Muscle layer of colon (tissue), 2 donors: ENCODE data around the gene VAMP2.

Experiments used
- H3K27ac ChIP-seq: one replicate; pipeline ENCODE4 v1.7.0; 2013; ENCODE audit warnings: low read depth, mild to moderate bottlenecking, low read length, moderate library complexity
- H3K27me3 ChIP-seq, 2 donors: one replicate each; pipeline ENCODE4 v1.7.0; 2013; ENCODE audit warnings: low read length in 2 of 2, mild to moderate bottlenecking in 2 of 2; ENCODE audit not compliant: insufficient read depth in 2 of 2, control insufficient read depth in 1 of 2
- H3K36me3 ChIP-seq: one replicate; pipeline ENCODE4 v1.7.0; 2013; ENCODE audit warnings: mild to moderate bottlenecking, low read length; ENCODE audit not compliant: insufficient read depth
- H3K4me1 ChIP-seq: one replicate; pipeline ENCODE4 v1.7.0; 2013; ENCODE audit warnings: mild to moderate bottlenecking, low read length; ENCODE audit not compliant: insufficient read depth
- H3K4me3 ChIP-seq, 2 donors: one replicate each; pipeline ENCODE4 v1.7.0; 2013; ENCODE audit warnings: low read length in 2 of 2, low read depth in 1 of 2, mild to moderate bottlenecking in 1 of 2, moderate library complexity in 1 of 2
- H3K9ac ChIP-seq: one replicate; pipeline ENCODE4 v1.7.0; 2013; ENCODE audit warnings: low read length
- H3K9me3 ChIP-seq: one replicate; pipeline ENCODE4 v1.7.0; 2013; ENCODE audit warnings: mild to moderate bottlenecking, low read length
- donor health status: abdominal sarcoma.
- donor health status: Adenocarcinoma of cecum.

Gene VAMP2

DNA sequence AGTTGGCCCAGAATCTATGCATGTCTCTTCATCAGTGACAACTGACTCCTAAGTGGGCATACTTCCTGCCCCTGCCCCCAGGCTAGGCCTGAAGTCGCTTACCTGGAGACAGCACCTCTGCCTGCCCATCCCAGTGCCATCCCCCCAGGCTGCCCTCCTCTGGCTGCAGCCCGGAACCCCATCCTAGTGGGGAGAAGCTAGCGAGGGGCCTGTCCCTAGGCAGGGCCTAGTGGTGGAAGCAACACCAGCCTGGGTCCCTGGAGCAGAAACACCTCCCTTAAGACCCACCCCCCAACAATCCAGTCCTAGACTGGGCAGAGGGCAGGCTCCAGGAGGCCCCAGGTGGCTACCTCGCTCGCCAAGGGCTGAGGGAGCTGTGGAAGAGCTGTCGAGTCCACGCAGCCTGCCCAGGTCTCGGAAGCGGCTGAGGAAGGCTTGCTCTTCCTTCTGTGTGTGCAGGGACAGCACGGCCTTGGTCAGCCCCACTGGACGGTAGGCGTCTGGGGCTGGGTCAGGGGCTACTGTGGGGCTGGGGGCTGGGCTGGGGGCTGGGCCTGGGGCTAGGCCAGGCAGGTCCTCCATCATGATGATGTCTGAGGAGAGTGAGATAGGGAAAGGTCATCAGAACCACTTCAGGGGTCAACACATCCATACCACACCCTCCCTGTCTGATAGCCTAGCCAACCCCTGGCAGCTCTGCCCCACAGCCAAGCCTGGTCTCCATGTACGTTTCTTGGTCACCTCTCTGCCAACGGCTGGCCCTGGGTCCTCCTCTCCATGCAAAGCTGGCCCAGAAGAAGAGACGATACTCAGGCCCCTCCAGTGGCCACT is 18.1 kb downstream of the VAMP2 start:
- Histone ChIP-seq H3K9ac (no peak overlapping the region), H3K36me3 (peaks cover 99% of the 10 kb centered on the region), H3K27ac (no peak overlapping the region), H3K27me3 (no peaks in the 10 kb centered on the region), H3K4me1 (peaks cover 4% of the 10 kb centered on the region), H3K4me3 (no peak overlapping the region), H3K9me3 (no peaks in the 10 kb centered on the region)

DNA sequence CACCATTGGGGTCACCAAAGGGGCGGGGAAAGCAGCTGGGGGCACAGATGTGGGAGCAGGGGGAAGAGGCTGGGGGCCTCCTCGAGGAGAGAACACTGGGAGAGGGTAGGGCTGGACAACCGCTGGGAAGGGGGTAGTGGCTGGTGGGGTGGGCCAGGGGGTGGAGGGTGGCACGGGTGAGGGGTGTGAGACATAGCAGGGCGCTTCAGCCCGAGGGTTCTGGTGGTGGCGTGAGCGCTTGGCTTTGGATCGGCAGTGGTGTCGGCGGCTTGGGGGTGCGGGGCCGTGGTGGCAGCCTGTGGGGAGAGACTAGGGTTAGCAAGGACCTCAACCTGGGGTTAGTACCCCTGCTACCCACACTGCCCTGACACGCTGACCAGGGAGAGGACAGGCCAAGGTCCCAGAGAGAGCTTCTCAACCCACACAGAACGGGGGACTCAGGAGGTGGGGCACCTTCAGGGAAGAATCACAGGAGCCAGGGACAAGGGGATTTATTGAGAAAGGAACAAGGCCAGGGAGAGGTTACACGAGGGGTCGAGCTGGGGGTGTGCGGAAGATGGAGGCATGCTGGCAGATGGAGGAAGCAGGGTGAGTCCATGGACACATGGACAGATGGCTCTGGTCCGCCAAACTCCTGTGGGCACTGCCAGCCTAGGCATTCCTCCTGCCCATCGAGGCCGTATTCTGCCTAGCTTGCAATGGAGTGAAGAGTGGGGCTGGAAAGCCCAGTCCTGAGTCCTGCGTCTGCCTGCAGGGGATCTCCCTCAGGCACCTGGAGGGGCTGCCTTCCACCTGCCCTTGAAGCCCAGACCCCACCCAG is 19.0 kb downstream of the VAMP2 start:
- Histone ChIP-seq H3K27ac (no peak overlapping the region), H3K27me3 (no peaks in the 10 kb centered on the region), H3K4me1 (peaks cover 6% of the 10 kb centered on the region), H3K9me3 (no peaks in the 10 kb centered on the region), H3K9ac (no peak overlapping the region), H3K36me3 (peaks cover 95% of the 10 kb centered on the region), H3K4me3 (no peak overlapping the region)

DNA sequence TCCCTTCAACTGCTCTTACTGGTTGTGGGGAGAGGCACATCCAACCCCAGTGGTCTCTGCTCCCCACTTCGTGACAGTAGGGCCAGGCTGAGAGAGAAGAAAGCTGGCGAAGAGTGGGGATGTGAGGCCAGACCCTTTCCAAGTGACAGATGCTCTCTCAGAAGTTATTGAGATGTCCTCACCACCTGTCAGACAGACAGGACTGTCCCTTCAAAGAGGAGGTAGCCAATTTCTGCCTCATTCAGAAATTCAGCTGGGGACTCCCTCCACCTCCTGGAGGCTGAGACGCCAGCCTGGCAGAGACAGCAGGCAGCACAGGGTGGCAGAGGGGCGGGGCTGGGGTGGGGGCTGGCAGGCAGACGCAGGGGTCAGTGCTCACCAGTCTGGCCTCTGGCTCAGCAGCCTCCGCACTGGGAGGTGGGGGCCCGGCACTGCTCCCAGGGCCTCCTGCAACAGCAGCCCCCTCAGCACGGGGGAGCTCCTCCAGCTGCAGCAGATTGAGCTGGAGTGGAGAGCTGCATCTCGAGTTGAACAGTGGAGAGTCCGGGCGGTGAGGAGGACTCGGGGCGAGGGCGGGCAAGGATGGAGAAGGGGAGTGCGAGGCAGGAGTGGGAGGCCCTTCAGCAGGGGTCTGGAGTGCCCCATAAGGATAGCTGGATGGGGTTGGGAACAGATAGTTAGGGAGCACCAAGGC is 19.7 kb downstream of the VAMP2 start:
- Histone ChIP-seq H3K4me1 (peaks cover 12% of the 10 kb centered on the region), H3K9me3 (no peaks in the 10 kb centered on the region), H3K4me3 (no peak overlapping the region), H3K9ac (no peak overlapping the region), H3K27me3 (no peaks in the 10 kb centered on the region), H3K27ac (no peak overlapping the region), H3K36me3 (peaks cover 87% of the 10 kb centered on the region)

DNA sequence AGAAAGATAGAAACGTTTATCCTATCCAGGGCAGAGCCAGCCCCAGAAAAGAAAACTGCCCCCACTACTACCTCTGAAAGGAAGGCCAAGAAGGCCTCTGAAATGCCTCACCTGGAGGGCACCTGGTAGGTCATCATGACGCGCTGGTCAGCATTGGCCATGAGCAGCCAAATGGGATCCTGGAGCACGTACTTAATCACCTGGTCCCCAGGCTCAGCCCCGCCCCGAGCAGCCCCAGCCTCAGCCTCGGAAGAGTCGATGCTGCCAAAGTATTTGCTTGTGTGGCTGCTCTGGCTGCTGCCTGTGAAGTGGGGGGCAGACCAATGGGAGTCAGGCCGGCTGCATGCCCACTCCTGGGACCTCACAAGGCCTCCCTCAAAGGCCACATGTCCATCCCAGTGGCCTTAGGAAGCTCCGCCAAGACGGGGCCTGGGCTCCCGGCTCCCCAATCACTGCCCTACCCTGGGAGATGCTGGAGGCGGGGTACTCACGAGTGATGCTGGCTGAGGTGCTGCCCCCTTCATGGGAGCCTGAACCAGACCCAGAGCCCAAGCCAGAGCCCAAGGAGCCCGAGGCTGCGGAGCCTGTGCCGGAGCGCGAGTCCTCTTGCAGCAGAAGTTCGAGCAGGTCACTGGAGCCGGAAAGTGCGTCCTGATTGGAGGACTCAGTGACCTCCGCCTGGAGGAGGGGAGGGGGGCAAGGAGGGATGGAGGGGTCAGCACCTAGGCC is 20.4 kb downstream of the VAMP2 start:
- Histone ChIP-seq H3K4me3 (no peak overlapping the region), H3K27ac (no peak overlapping the region), H3K9me3 (no peaks in the 10 kb centered on the region), H3K4me1 (peaks cover 16% of the 10 kb centered on the region), H3K36me3 (peaks cover 80% of the 10 kb centered on the region), H3K9ac (no peak overlapping the region), H3K27me3 (no peaks in the 10 kb centered on the region)

DNA sequence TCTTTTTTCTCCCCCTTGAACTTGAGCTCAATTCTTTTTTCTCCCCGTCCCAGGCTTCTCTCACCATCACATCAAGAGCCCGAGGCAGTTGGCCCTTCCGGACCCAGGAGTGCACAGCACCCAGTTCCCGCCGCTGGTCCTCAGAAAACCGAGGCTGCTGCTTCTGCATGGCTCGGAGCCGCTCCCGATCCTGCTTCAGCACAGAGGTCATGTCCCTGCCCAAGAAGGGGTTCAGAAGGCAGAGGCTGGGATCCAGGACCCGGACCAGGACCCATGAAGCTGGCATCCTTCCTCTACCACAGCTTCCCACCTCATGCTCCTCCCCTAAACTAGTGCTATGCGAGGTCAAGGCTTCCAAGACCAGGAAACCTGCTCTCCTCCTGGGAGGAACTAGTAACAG is 21.0 kb downstream of the VAMP2 start:
- Histone ChIP-seq H3K9me3 (no peaks in the 10 kb centered on the region), H3K36me3 (peaks cover 74% of the 10 kb centered on the region), H3K27me3 (no peaks in the 10 kb centered on the region), H3K9ac (no peak overlapping the region), H3K27ac (no peak overlapping the region), H3K4me1 (peaks cover 16% of the 10 kb centered on the region), H3K4me3 (no peak overlapping the region)

DNA sequence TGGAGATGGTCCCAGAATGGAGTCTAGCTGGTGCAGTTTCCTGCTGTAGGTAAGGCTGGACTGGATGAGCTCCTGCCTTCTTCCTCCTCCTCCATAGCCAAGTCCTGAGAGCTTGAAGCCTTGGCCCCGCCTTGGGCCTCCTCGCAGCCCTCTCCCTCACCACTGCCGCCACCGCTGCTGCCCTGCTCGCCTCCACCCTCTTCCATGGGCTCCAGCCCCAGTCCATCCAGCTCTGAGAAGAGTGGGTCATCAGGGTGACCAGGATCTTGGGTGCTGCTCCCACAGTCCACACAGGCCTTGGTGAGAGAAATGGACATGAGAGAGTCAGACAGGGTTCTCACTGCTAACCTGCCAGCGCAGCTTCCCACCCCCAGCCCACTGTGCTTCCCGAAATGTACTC is 21.7 kb downstream of the VAMP2 start:
- Histone ChIP-seq H3K9ac (no peak overlapping the region), H3K27me3 (no peaks in the 10 kb centered on the region), H3K4me3 (no peak overlapping the region), H3K9me3 (no peaks in the 10 kb centered on the region), H3K4me1 (peaks cover 16% of the 10 kb centered on the region), H3K36me3 (peaks cover 67% of the 10 kb centered on the region), H3K27ac (no peak overlapping the region)

DNA sequence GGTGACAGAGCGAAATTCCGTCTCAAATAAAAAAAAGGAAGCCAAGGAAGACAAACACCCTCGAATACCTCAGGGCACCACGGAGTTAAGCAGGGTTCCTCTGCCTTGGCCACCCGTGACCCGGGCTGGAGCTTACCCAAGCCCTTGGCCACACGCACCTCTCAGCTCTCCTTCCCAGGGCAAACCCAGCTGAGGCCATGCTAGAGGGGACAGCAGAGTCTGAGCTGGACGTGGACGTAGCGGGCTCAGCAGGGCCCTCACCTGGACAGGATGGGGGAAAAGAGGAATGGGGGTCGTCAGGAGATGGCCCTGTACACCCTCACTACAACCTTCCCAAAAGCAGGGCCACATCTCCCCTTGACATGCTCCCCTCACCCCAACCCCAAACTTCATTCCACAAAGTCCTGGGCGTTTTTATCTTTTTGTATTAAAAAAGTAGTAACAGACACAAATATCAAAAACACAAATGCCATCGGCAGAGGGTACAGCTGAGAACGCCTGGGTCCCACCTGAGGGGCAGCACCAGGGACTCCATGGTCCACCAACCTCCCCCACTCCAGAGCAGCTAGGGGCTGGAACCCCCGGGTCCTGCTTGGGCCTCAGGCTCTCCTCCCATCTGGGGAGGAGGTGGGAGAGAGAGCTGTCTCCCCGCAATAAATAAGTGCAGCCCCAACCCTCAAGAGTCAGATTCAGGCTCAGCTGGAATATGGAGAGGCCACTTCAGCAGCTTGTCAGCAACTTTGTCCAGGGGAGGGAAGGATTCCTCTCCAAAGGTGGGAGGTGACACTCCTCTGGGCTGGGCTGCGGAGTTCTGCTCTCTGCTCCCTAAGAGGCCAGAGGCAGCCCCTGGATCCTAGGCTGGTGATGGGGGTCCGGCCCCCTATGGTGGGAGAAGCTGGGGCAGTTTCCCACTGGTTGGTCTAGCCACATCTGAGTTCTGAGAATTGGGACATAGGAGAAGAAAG is 22.4 kb downstream of the VAMP2 start:
- peaks cover 16% of the 10 kb centered on the region for H3K4me1 ChIP-seq
- no peaks in the 10 kb centered on the region for H3K27me3 ChIP-seq
- H3K9me3 ChIP-seq: no peaks in the 10 kb centered on the region
- peaks cover 60% of the 10 kb centered on the region for H3K36me3 ChIP-seq
- H3K27ac ChIP-seq: peak overlapping the region; percentile 53
- H3K9ac ChIP-seq: no peak overlapping the region
- H3K4me3 ChIP-seq: no peak overlapping the region

DNA sequence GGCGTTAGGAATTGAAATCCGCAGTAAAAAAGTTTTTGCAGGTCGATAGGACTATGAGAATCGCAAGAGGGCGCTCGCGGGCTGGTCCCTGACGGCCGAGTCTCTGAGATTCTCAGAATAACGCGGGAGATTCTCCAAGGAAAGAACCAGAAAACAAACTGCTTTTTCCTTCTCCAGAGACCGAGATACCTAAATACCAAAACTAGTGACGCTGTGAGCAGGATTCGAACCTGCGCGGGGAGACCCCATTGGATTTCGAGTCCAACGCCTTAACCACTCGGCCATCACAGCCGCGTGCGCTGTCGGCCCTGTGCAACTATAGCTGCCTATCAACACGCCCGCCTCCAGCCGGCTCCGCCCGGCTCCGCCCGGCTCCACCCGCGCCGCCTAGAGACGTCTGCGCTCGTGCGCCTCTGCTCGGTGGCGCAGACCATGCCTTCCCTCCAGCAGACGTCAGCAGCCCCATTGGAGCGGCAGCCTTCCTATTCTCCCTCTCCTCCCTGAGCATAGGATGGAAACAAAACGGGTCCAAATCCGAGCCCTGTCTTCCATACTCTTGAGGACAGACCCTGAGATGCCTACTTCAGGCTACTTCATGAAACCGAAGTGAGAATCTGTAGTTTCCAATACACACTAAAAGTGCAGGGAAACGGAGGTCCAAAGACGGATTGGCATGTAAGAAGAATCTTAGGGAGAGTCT is 23.9 kb downstream of the VAMP2 start:
- H3K27me3 ChIP-seq: no peaks in the 10 kb centered on the region
- peak overlapping the region; percentile 47 for H3K9ac ChIP-seq
- H3K9me3 ChIP-seq: no peaks in the 10 kb centered on the region
- peak overlapping the region; percentile 87 for H3K27ac ChIP-seq
- peak overlapping the region in 1 of 2 donors; percentile 39 for H3K4me3 ChIP-seq
- H3K4me1 ChIP-seq: peaks cover 16% of the 10 kb centered on the region
- peaks cover 45% of the 10 kb centered on the region for H3K36me3 ChIP-seq

DNA sequence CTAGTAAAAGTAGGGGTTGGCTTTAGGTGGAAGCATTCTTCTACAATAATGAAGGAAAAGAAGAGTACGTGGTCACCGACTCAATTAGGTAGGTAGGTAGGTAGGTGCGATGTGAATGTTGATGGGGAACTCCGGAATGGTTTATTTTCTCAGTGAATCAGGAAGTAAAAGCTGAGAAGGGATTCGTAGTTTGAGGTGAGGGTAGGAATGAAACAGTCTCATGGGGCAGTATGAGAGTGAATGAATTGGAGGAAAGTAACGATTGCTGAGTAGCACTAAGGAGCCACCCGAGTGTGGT is 24.4 kb downstream of the VAMP2 start:
- Histone ChIP-seq H3K27ac (peak overlapping the region; percentile 87), H3K4me1 (peaks cover 16% of the 10 kb centered on the region), H3K36me3 (peaks cover 40% of the 10 kb centered on the region), H3K9ac (peak overlapping the region; percentile 32), H3K27me3 (no peaks in the 10 kb centered on the region), H3K9me3 (no peaks in the 10 kb centered on the region), H3K4me3 (peak overlapping the region in 1 of 2 donors; percentile 12)
